Gastrocnemius medialis (tissue), 4 donors: ENCODE measurements around the gene EOLA2. TPM values are rescaled to one million over a fixed set of nuclear protein-coding genes. Genes with fewer than 3 reads are reported as not detected.
"Not testable (repeated sequence)": the region's sequence is repeated elsewhere in the genome, so short reads cannot be mapped to it uniquely, and the experiment has no call there.

Experiments
- ATAC-seq, 2 donors: fragments of 150-250 bp; one replicate each; pipeline ENCODE4 v1.9.1; 2016
- DNase-seq, 2 donors: peaks; one replicate each; pipeline ENCODE4 v3.0.0-alpha.2; 2019
- H3K27ac ChIP-seq, 4 donors: fragments of 200-600 bp; sonication (generic); 1 replicate in 1 of 4; 2 replicates in 3 of 4; pipeline ENCODE4 v1.5.1; 2016 to 2018; ENCODE audit warnings: mild to moderate bottlenecking in 2 of 4, moderate library complexity in 1 of 4
- H3K27me3 ChIP-seq, 3 donors: fragments of 200-600 bp; sonication (generic) in 2 of 3; 1 replicate in 1 of 3; 2 replicates in 2 of 3; pipeline versions ENCODE4 v1.5.1 to v1.6.0; 2016 to 2019; ENCODE audit warnings: mild to moderate bottlenecking in 1 of 3, moderate library complexity in 1 of 3
- H3K36me3 ChIP-seq, 2 donors: fragments of 200-600 bp; sonication (generic) in 1 of 2; one replicate each; pipeline ENCODE4 v1.5.1; 2017 to 2018
- H3K4me1 ChIP-seq, 2 donors: fragments of 200-600 bp; sonication (generic) in 1 of 2; one replicate each; pipeline ENCODE4 v1.5.1; 2016 to 2017; ENCODE audit warnings: mild to moderate bottlenecking in 2 of 2
- H3K4me3 ChIP-seq, 4 donors: fragments of 200-600 bp; sonication (generic) in 3 of 4; 1 replicate in 1 of 4; 2 replicates in 3 of 4; pipeline ENCODE4 v1.5.1; 2016 to 2019; ENCODE audit warnings: mild to moderate bottlenecking in 2 of 4
- H3K9me3 ChIP-seq, 3 donors: fragments of 200-600 bp; sonication (generic) in 2 of 3; 1 replicate in 1 of 3; 2 replicates in 2 of 3; pipeline ENCODE4 v1.5.1; 2016 to 2019
- POLR2A ChIP-seq, 2 donors: fragments of 450-650 bp; IDR thresholded peaks; one replicate each; pipeline ENCODE4 v1.6.1; 2017; ENCODE audit warnings: antibody characterized with exemption in 2 of 2, mild to moderate bottlenecking in 2 of 2, moderate library complexity in 2 of 2
- in situ Hi-C, 4 donors: fragments of 200-750 bp; cut with MboI; loops; one replicate each; pipeline versions ENCODE4 v1.15.0 to v1.8.0; 2017; ENCODE audit warnings: low sequenced_read_pairs in 4 of 4
- intact Hi-C: fragments of 100-400 bp; cut with DNase I; formaldehyde crosslinking; loops from one replicate; pipeline ENCODE4 v1.15.1; 2023; ENCODE audit warnings: low total_unique reads
- total RNA-seq, 4 donors: library from RNA; depleted of rRNA; stranded (reverse); fragments of >200 nt; gene quantifications; one replicate each; pipeline versions ENCODE4 v1.1.0 to v1.2.3, GENCODE V29; 2016
- TF ChIP-seq, protein P1 (sequence below), 5 experiments: fragments of 450-650 bp in 3 of 5; fragments of 200-600 bp in 2 of 5; sonication (generic) in 2 of 5; IDR thresholded peaks in 4 of 5; conservative IDR thresholded peaks in 1 of 5; 1 replicate in 4 of 5; 2 replicates in 1 of 5; pipeline ENCODE4 v1.5.1; 2016 to 2019; ENCODE audit warnings: antibody characterized with exemption in 5 of 5, mild to moderate bottlenecking in 3 of 5, moderate library complexity in 3 of 5

Gene EOLA2
- total RNA-seq, 4 donors from 2014 or later, result 7.2 to 17.1 (median 11.0) TPM

DNA sequence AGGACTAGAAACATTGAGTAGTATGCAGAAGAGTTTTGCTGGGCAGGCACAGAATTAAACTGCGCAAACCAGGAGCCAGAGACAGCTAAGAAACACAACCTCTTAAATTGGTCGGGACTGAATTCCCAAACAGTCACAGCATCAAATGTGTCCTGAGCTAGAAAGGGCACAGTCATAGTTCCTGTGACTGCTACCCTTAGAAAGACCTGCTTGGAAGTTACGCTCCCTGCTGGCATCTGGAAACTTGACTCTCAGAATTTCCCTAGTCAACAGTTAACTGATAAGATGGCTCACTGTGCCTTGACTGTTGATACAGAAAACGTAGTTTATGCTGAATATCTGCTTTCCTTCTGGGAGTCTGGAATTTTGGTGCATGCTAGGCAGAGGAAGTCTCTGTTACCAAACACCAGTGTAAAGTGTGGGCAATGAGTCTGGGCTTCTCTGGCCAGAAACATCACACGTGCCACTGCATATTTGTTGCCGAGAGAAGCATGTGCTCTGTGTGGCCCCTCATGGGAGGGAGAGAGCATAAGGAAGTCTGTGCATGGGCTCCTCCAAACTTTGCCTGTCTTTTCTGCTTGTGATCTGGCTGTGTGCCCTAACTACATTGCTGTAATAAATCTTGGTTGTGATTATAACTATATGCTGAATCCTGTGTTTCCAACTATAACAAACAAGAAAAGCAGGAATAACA, 11.6 kb upstream of the EOLA2 start:
- in situ Hi-C loops, result loop anchor here (25.0 kb wide), 5 partner anchors 262 to 762 kb away; partner anchors contain the start of gene MAMLD1 (in 2 of the 4)
- Histone ChIP-seq H3K4me3 (no peak overlapping the region), H3K9me3 (no peaks in the 10 kb centered on the region), H3K27me3 (no peaks in the 10 kb centered on the region), H3K36me3 (no peaks in the 10 kb centered on the region), H3K4me1 (no peaks in the 10 kb centered on the region), H3K27ac (peak overlapping the region in 2 of 4 donors; percentile 2 to 34)
- ATAC-seq, result peak; percentile 45 to 78
- intact Hi-C loops, result loop anchor here (10.0 kb wide), 1 partner anchor 615 kb away; the partner anchor contains the start of gene MTM1
- no peak for DNase-seq
- TF ChIP-seq POLR2A (IDR thresholded peaks at IDR 0.05), result no peak
- TF ChIP-seq, protein P1, sequence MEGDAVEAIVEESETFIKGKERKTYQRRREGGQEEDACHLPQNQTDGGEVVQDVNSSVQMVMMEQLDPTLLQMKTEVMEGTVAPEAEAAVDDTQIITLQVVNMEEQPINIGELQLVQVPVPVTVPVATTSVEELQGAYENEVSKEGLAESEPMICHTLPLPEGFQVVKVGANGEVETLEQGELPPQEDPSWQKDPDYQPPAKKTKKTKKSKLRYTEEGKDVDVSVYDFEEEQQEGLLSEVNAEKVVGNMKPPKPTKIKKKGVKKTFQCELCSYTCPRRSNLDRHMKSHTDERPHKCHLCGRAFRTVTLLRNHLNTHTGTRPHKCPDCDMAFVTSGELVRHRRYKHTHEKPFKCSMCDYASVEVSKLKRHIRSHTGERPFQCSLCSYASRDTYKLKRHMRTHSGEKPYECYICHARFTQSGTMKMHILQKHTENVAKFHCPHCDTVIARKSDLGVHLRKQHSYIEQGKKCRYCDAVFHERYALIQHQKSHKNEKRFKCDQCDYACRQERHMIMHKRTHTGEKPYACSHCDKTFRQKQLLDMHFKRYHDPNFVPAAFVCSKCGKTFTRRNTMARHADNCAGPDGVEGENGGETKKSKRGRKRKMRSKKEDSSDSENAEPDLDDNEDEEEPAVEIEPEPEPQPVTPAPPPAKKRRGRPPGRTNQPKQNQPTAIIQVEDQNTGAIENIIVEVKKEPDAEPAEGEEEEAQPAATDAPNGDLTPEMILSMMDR (IDR thresholded peaks at IDR 0.05 in 4 of 5, conservative IDR thresholded peaks at IDR 0.05 in 1 of 5), result no peak

DNA sequence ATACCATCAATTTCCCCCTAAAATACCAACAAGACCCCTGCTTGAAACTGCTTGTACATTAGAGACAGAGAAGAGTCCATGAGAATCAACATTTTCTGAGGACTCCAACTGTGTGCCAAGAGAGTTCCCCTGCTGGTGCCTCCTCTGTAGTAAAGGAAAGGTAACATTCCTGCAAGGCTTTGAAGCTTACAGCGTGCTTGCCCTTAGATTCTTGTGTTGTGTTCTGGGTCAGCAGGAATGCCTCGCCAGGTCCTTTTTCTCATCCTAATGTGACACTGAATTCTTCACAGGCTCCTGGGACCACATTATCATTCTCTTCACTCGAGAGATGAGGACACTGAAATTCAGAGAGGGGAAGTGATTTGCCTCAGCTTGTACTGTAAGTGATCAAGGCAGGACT, 9.7 kb upstream of the EOLA2 start:
- TF ChIP-seq, protein P1 (IDR thresholded peaks at IDR 0.05 in 4 of 5, conservative IDR thresholded peaks at IDR 0.05 in 1 of 5), result no peak
- no peak for TF ChIP-seq POLR2A (IDR thresholded peaks at IDR 0.05)
- no peak for DNase-seq

DNA sequence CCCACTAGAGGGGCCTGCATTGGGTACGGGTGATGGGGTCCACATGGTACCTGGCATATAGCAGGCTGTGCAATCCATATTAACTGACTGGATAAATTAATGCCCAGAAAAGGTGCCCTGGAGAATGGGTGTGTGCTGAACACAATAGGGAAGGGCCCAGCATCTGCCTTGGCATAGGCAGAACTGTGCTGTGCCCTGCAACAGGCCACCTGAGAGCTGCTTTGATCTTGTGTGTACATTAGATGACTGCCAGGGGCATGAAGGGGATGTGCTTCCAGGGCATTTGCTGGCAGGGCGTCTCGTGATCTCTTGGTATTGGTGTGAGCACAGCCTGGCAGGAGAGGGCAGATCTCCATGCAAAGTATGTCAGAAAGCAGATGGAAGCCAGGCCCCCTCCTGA, 8.6 kb upstream of the EOLA2 start:
- H3K4me3 ChIP-seq, H3K4me1 ChIP-seq, DNase-seq, H3K27ac ChIP-seq, H3K9me3 ChIP-seq, ATAC-seq, in situ Hi-C loops, H3K27me3 ChIP-seq, H3K36me3 ChIP-seq: not testable (repeated sequence)
- intact Hi-C loops, result loop anchor here (10.0 kb wide), 1 partner anchor 618 kb away; the partner anchor contains the start of gene MTM1

More for the DNA sequence above, 9.7 kb upstream of the EOLA2 start:
- no peak for ATAC-seq
- intact Hi-C loops, result loop anchor here (10.0 kb wide), 1 partner anchor 617 kb away; the partner anchor contains the start of gene MTM1
- Histone ChIP-seq H3K36me3 (no peaks in the 10 kb centered on the region), H3K9me3 (no peaks in the 10 kb centered on the region), H3K4me1 (no peaks in the 10 kb centered on the region), H3K27ac (no peak overlapping the region), H3K4me3 (no peak overlapping the region), H3K27me3 (no peaks in the 10 kb centered on the region)
- in situ Hi-C loops, result no loop called here

DNA sequence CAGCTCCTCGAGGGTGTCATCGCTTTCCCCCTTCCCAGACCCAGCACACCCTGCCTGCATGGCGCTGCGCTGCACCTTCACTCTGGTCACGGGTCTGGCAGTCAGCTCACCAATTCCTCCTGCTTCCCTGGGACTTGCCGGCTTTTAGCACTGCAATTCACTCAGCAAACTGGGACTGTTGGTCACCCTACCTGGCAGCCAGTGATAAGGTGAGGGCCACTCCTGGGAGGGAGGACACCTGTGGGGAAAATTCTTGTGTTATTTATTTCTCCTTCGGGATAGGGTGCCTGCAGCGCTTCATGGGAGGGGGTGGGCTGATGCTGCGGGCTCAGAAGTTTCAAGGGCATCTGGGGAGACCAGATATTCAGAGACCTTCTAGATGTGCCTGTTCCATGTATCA, 7.5 kb upstream of the EOLA2 start:
- H3K27ac ChIP-seq, H3K36me3 ChIP-seq, DNase-seq, ATAC-seq, H3K4me3 ChIP-seq, in situ Hi-C loops, H3K27me3 ChIP-seq, H3K9me3 ChIP-seq, H3K4me1 ChIP-seq: not testable (repeated sequence)
- intact Hi-C loops, result loop anchor here (10.0 kb wide), 1 partner anchor 619 kb away; the partner anchor contains the start of gene MTM1

DNA sequence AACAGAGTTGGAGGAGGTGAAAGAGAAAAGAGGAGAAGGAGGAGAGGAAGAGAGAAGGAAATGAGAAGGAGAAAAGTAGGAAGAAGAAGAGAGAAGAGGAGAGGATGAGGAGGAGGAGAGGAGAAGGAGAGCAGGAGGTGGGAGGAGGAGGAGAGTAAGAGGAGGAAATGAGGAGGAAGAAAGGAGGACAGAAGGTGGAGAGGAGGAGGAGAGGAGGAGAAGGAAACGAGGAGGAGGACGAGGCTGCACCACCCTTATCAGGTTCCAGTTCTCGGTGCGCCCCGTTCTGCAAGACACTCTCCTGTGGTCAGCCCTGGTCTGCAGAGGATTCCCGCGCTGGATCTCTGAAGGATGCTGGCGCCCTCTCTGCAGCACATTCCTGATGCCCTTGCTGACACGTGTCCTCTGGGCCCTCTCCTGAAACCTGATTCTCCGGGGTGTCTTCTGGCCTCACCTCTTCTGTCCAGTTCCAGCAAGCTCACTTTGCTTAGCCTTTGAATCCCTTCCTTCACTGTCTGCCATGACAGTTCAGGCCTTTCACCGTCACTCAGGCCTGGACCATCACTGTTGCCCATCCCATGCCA, 6.9 kb upstream of the EOLA2 start:
- H3K27ac ChIP-seq, H3K27me3 ChIP-seq, H3K4me1 ChIP-seq, H3K4me3 ChIP-seq, H3K9me3 ChIP-seq, ATAC-seq, H3K36me3 ChIP-seq, in situ Hi-C loops, DNase-seq: not testable (repeated sequence)
- intact Hi-C loops, result loop anchor here (10.0 kb wide), 1 partner anchor 620 kb away; the partner anchor contains the start of gene MTM1

DNA sequence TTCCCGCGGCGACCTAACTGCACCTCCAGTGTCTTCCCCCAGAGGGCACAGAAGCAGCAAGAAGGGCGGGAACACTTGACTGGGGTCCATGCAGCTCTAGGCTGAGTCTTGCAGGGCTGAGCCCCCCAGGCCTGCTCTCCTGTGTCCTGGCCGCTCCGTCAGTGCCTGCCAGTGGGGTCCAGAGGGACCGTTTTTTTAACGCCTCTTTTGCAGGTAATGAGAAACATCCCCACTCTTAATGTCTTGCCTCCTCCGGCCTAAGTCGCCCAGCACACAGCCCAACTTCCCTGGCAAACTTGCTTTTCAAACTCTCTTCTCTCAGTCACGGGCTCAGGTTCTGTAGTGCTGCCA, 2.4 kb upstream of the EOLA2 start:
- Histone ChIP-seq H3K27ac (peak overlapping the region; percentile 27 to 96 (median 70)), H3K4me3 (peak overlapping the region in 2 of 4 donors; percentile 58 to 84)
- TF ChIP-seq, protein P1 (IDR thresholded peaks at IDR 0.05 in 4 of 5, conservative IDR thresholded peaks at IDR 0.05 in 1 of 5), result peak; percentile 44 to 65 (median 57)
- H3K4me1 ChIP-seq, H3K9me3 ChIP-seq, H3K27me3 ChIP-seq, DNase-seq, H3K36me3 ChIP-seq, in situ Hi-C loops, ATAC-seq: not testable (repeated sequence)
- intact Hi-C loops, result loop anchor here (10.0 kb wide), 1 partner anchor 624 kb away; the partner anchor contains the start of gene MTM1
